Right cardiac atrium (tissue), 5 donors: Measurements from ENCODE around the gene NHSL2. TPM values are rescaled to one million over a fixed set of nuclear protein-coding genes. Genes with fewer than 3 reads are reported as not detected.

Experiments
- ATAC-seq, 2 donors: fragments of 200-7000 bp; cut with Tn5 transposase; one replicate each; pipeline versions ENCODE4 v1.8.0 to v1.9.1; 2020; ENCODE audit warnings: moderate library complexity in 2 of 2, mild to moderate bottlenecking in 1 of 2
- DNase-seq, 3 donors: peaks; one replicate each; pipeline ENCODE4 v3.0.0-alpha.2; 2020
- H3K27ac ChIP-seq: one replicate; pipeline ENCODE4 v1.5.1; 2013; ENCODE audit warnings: mild to moderate bottlenecking, low read length, control low read depth, moderate library complexity
- H3K27me3 ChIP-seq: one replicate; pipeline ENCODE4 v1.6.1; 2013; ENCODE audit not compliant: control insufficient read depth, insufficient read depth
- H3K4me1 ChIP-seq: one replicate; pipeline ENCODE4 v1.6.1; 2013; ENCODE audit warnings: low read length; ENCODE audit not compliant: control insufficient read depth, insufficient read depth
- H3K4me3 ChIP-seq: one replicate; pipeline ENCODE4 v1.5.1; 2013; ENCODE audit warnings: low read length, control low read depth
- H3K9me3 ChIP-seq: one replicate; pipeline ENCODE4 v1.6.1; 2013; ENCODE audit warnings: low read length; ENCODE audit not compliant: control insufficient read depth
- WGBS: extraction: QIAGEN DNeasy Blood & Tissue Kit; methylation state at CpG from one replicate; pipeline ENCODE4 v1.1.7; 2013; 5-methylcytosine and 5-hydroxymethylcytosine counted together
- intact Hi-C, 4 donors: fragments of 100-400 bp; cut with DNase I; formaldehyde crosslinking; loops; one replicate each; pipeline versions ENCODE4 v1.11.0 to v1.14.0; 2022 to 2023
- polyA plus RNA-seq: library from polyadenylated mRNA; stranded (reverse); fragments of 200-250 nt; gene quantifications from one replicate; pipeline ENCODE4 v1.2.3, GENCODE V29; 2013
- total RNA-seq, 4 donors: library from RNA; stranded (reverse); fragmentation: NEBNext Ultra II Directional; extraction: Animal tissue kit (Norgen Biotek cat#: 25700); gene quantifications; one replicate each; pipeline ENCODE4 v1.2.1, GENCODE V29; 2021
- donor health status: healthy with polysubstance abuse.
- donor health status: DM: no; HTN: yes; CAD: no.
- donor health status: DM: no; HTN: no; CAD: no.
- donor health status: DM: no; HTN: yes; CAD: no; lungs with severe emphysema.
- donor health status: DM: yes; HTN: yes; CAD: no.

Gene NHSL2
- total and polyA plus RNA-seq, 5 donors = 2.4 to 9.2 (median 6.6) TPM

DNA sequence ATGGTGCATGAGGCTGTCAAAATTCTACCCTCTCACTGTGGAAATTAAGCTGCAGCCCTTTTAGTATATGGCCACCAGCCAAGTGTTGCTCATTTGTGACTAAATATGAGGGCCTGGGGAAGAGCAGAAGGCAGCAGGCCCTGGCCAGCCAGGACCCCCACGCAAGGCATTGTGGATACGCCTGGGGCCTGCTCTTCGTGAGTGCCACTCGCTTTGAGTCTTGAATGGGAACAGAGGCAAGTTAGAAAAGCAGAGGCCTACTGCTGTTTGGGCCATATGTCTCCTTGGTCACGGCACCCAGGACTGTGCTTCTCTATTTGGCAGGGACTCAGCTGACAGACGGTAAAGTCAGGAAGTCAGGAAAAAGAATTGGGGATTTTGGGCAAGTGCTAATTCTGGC, 210.2 kb downstream of the NHSL2 start:
- Histone ChIP-seq H3K4me1 (peaks cover 16% of the 10 kb centered on the region), H3K4me3 (no peak overlapping the region), H3K27ac (peak overlapping the region; percentile 92), H3K27me3 (no peaks in the 10 kb centered on the region), H3K9me3 (no peaks in the 10 kb centered on the region)
- 62% methylated on average over 6 of the region's 6 CpGs for WGBS
- ATAC-seq (peak in 1 of 2 donors; percentile 35), DNase-seq (no peak)
- intact Hi-C loops = loop anchor here in 1 of 4 donors (10.0 kb wide), 1 partner anchor 96 kb away; no protein-coding TSS in a partner anchor

DNA sequence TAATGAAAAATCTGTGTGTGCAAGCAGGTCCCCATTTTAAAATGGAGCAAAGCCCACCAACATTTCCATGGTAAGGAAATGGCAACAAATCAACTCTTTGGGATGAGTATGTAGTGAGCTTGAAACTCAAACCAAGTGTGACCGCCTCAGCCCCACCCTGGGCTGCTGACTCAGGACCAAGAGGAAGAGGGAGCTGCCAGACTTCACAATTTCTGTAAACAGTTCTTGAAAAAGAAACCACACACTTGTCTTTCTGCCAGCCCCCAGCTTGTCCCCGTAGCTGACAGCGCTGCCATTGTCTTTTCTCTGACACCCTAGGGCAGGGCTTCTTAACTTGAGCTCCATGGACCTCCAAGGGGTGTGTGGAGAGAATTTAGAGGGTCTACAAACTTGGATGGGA, 210.7 kb downstream of the NHSL2 start:
- 22% methylated on average over 3 of the region's 3 CpGs for WGBS
- peaks cover 20% of the 10 kb centered on the region for H3K4me1 ChIP-seq

DNA sequence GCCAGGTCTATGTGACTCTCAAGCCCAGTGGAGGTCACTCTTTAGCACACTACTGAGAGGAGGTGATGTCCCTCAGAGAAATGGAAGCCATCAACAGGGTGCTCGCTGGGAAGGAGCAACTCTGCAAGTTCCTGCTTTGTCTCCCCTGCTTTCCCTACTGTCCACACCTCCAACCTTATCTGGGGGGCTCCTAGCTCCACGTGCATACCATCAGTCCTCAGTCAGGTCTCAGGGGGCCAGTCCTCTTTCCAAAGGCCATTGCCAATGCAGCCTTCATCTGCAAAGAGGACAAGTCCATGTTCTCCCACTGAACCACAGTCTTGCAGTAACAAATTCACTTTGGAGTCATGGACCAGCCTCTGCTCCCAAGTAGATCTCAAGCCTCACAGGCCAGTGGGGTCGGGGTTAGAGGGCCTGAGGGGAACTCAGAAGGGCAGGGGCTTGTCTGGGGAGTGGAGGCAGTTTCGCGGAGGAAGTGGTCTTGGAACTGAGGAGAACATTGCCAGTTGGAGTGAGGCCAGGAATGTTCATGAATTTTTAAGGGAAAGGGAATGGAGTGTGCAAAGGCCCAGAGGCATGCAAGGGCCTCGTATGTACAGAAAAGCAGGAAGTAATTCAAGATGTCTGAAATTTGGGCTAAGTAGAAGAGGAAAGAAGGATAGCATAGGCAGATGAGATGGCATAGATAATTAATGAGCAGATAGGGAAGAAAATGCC, 212.1 kb downstream of the NHSL2 start:
- no peaks in the 10 kb centered on the region for H3K9me3 ChIP-seq
- no peak for ATAC-seq
- intact Hi-C loops = loop anchor here in 1 of 4 donors (10.0 kb wide), 1 partner anchor 98 kb away; no protein-coding TSS in a partner anchor

More for the DNA sequence above, 210.7 kb downstream of the NHSL2 start:
- ATAC-seq = peak; percentile 80 to 83
- intact Hi-C loops = loop anchor here in 1 of 4 donors (10.0 kb wide), 1 partner anchor 97 kb away; no protein-coding TSS in a partner anchor
- peak; percentile 70 to 86 (median 78) for DNase-seq
- H3K27me3 ChIP-seq = no peaks in the 10 kb centered on the region
- peak overlapping the region; percentile 92 for H3K27ac ChIP-seq
- H3K9me3 ChIP-seq = no peaks in the 10 kb centered on the region
- H3K4me3 ChIP-seq = no peak overlapping the region

DNA sequence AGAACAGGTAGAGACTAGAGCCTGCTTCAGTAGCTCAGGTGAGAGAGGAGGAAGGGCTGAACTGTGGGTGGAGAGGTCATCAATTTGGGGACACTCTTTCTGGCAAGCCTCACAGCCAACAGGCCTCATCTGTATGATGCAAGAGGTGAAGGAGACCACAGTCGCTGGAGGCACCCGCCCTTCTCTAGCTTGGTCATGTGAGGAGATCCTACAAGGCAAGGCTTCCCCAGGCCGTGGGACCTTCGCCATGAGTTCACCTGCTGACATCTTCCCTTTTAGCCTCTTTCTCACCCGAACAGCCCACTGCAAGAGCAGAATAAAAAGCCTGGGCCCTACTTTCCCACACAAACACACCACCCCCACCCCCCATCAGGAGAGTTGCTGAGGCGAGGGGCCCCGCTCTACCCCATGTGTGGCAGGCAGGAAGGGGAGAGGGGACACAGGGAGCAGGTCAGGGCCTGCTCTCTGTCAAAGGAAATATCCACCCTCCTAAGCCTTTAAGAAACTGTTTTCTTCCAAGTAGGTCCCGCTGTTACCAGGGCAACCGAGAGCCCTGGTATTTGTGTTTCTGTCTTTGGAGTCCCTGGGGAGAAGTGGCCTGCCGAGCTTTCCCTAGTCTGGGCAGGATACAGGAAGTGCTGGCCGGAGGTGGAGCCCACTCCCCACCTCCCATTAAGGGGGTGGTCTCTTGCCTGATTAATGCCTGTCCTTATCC, 213.0 kb downstream of the NHSL2 start:
- no peak overlapping the region for H3K4me3 ChIP-seq
- H3K9me3 ChIP-seq = no peaks in the 10 kb centered on the region
- ATAC-seq (peak; percentile 50 to 65), DNase-seq (peak; percentile 71 to 84 (median 82))
- peaks cover 20% of the 10 kb centered on the region for H3K4me1 ChIP-seq
- H3K27ac ChIP-seq = peak overlapping the region; percentile 80
- no peaks in the 10 kb centered on the region for H3K27me3 ChIP-seq
- intact Hi-C loops = loop anchor here in 1 of 4 donors (10.0 kb wide), 1 partner anchor 99 kb away; no protein-coding TSS in a partner anchor
- WGBS = 47% methylated on average over 11 of the region's 11 CpGs

More for the DNA sequence above, 212.1 kb downstream of the NHSL2 start:
- H3K4me3 ChIP-seq = no peak overlapping the region
- H3K4me1 ChIP-seq = peaks cover 20% of the 10 kb centered on the region
- peak overlapping the region; percentile 62 for H3K27ac ChIP-seq
- 65% methylated on average over 6 of the region's 6 CpGs for WGBS
- no peaks in the 10 kb centered on the region for H3K27me3 ChIP-seq
- DNase-seq = no peak

DNA sequence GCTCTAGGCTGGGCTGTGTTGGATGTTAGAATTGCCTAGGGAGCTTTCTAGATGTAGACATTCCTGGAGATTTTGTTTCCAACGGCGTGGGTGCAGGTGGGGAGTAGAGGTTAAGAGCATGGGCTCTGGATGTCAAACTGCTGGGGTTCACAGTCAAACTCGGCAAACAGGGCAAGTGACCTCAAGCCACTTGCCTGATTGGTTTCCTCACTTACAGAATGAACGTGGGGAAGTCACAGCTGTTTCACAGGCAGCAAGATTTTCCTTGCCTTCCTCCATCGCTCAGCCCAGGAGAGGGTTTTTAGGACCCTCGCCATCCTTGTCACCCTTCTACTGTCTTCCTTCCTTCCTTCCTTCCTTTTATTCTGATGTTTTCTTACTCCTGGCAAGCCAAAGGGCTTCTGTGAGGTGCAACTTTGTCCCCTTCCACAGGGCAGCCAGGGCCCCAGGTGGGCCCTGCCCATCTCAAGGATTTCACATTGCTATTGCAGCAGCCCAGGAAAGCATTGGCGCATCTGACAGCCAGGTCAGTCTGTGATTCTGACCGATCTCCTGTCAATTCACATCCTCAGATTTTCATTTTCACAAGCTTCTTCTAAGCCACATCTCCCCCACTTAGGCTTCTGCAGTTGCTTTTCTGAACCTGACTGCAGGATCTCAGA, 214.0 kb downstream of the NHSL2 start:
- no peaks in the 10 kb centered on the region for H3K9me3 ChIP-seq
- H3K4me3 ChIP-seq = no peak overlapping the region
- H3K4me1 ChIP-seq = peaks cover 20% of the 10 kb centered on the region
- ATAC-seq = no peak
- no peak for DNase-seq
- no peaks in the 10 kb centered on the region for H3K27me3 ChIP-seq
- peak overlapping the region; percentile 80 for H3K27ac ChIP-seq
- intact Hi-C loops = loop anchor here in 3 of 4 donors (5.0 to 10.0 kb wide), 4 partner anchors 100 to 127 kb away; no protein-coding TSS in a partner anchor
- 63% methylated on average over 8 of the region's 8 CpGs for WGBS

DNA sequence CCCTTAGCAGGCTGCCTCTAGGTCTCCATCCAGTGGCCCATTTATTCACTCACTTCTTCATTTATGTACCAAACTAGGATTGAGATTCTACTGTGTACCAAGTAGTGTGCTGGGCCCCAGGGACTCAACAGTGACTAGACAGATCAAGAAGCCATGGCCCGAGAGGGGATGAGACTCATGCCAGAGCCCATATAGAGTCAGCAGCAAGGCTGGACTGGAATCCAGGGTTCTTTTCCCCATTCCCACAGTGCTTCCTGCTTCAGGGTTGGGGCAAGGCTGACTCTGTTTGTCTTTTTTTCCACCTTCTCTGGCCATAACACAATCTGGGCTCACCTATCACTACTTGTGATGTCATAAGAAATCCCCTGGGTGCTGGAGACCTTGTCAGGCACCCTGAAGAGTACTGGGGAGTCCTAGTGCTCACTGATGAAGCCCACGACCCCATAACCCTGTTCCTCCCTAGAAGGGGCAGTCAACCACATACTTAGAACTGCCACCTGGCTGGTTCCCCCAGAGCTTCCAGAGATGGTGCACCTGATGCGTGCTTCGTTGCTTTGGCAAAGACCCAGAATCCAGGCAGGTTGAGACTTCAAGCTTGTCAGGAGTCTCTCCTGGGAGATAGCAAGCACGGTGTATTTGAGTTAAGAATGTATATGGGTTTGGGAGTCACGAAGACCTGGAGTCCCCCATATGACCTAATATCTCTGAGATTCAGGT, 214.8 kb downstream of the NHSL2 start:
- H3K4me3 ChIP-seq = no peak overlapping the region
- intact Hi-C loops = loop anchor here (2.0 to 10.0 kb wide), 5 partner anchors 101 to 128 kb away; no protein-coding TSS in a partner anchor
- no peak for DNase-seq
- H3K27ac ChIP-seq = peak overlapping the region; percentile 58
- no peaks in the 10 kb centered on the region for H3K27me3 ChIP-seq
- peaks cover 20% of the 10 kb centered on the region for H3K4me1 ChIP-seq
- ATAC-seq = no peak
- no peaks in the 10 kb centered on the region for H3K9me3 ChIP-seq
- 41% methylated on average over 6 of the region's 6 CpGs for WGBS

DNA sequence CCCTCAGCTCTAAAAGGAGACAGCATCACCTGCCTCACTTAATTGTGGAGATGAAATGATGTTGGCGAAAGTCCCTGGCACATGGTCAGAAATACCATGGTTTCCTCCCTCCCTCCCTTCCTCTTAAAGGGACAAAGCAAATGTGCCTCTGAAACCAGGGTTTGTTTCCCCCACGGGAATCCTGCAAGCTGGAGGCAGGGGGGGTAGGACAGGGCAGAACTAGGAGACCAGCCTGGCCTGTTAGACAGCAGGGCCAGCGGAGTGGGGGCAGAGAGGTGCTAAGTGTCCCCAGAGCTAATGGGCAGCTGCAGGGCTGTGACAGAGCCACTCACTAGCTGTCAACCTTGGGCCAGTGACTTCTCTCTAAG, 215.4 kb downstream of the NHSL2 start:
- peak; percentile 13 to 23 for ATAC-seq
- DNase-seq = peak in 1 of 3 donors; percentile 61
- H3K27me3 ChIP-seq = no peaks in the 10 kb centered on the region
- peaks cover 15% of the 10 kb centered on the region for H3K4me1 ChIP-seq
- 29% methylated on average over 3 of the region's 3 CpGs for WGBS
- H3K4me3 ChIP-seq = no peak overlapping the region
- peak overlapping the region; percentile 79 for H3K27ac ChIP-seq
- intact Hi-C loops = loop anchor here (2.0 to 10.0 kb wide), 5 partner anchors 101 to 129 kb away; no protein-coding TSS in a partner anchor
- H3K9me3 ChIP-seq = no peaks in the 10 kb centered on the region

DNA sequence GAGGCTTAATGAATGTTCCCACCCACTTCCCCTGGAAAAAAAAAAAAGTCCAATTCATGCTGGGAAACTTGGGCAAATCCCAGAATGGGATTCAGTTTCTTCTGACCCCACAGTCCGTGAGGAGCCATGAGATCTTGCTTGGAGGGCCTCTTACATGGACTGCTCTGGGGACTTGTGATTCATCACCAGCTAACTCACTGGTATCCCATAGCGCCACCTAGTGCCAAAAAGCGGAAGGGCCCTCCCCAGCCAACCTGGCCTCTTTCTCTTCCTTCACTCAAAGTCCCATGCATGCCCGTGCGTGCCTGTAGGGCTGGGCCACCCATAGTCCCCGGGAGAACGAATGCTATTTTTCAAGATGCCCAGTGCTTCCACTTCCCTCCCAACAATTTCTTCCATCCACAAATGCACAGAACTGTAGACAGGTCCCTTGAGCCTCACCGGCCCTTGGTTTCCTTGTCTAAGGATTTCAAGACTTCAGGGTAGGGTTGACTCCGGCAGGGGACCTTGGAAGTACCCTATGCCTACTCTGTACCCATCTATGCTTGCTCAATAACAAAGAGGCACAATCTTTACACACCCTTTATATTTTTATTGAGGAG, 216.0 kb downstream of the NHSL2 start:
- Histone ChIP-seq H3K4me3 (no peak overlapping the region), H3K4me1 (peaks cover 14% of the 10 kb centered on the region), H3K9me3 (no peaks in the 10 kb centered on the region), H3K27me3 (no peaks in the 10 kb centered on the region), H3K27ac (peak overlapping the region; percentile 79)
- intact Hi-C loops = loop anchor here (2.0 to 10.0 kb wide), 5 partner anchors 102 to 129 kb away; no protein-coding TSS in a partner anchor
- peak; percentile 87 to 88 for ATAC-seq
- 19% methylated on average over 9 of the region's 9 CpGs for WGBS
- peak; percentile 82 to 93 (median 91) for DNase-seq

DNA sequence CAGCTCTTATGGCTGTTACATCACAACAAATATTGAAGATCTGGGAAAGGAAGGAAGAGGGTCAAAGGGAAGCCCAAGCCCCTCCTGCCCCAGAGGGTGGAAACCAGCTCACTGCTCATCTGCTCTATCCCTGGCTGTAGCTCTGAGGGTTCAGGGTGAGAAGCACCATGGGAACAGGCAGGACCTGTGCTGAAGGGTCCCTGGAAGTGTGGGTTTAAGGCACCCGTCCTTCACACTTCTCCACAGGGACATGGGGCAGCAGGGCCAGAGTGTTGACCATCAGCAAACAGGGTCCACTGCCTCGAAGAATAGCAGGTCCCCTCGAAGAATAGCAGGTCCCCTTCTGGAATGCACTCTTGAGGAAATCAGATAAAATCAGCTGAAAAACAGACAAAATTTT, 216.7 kb downstream of the NHSL2 start:
- 48% methylated on average over 3 of the region's 3 CpGs for WGBS
- Histone ChIP-seq H3K4me3 (no peak overlapping the region), H3K9me3 (no peaks in the 10 kb centered on the region), H3K27ac (no peak overlapping the region), H3K27me3 (no peaks in the 10 kb centered on the region), H3K4me1 (peaks cover 14% of the 10 kb centered on the region)
- intact Hi-C loops = loop anchor here (2.0 to 10.0 kb wide), 5 partner anchors 103 to 130 kb away; no protein-coding TSS in a partner anchor
- DNase-seq (no peak), ATAC-seq (no peak)
